Stimulated activated CD8-positive, alpha-beta memory T cell treated with anti-CD3 and anti-CD28 coated beads, Interleukin-4, amount 100 ng/mL, for 4 hours (primary cell): ENCODE measurements around the gene RNF181.
"Not testable (repeated sequence)": the region's sequence is repeated elsewhere in the genome, so short reads cannot be mapped to it uniquely, and the experiment has no call there.

ENCODE experiments used
- DNase-seq, 2 donors: peaks; one replicate each; pipeline ENCODE4 v3.0.0-alpha.2; 2020; ENCODE audit warnings: low read depth in 2 of 2, low spot score in 1 of 2

RNF181 gene

GRCh38 chr2:85577063-85577385 is 18.5 kb upstream of the RNF181 start:
- DNase-seq: no peak

- peak; percentile 27 to 40 for DNase-seq
These were observed 17.9 kb upstream of the RNF181 start, which contains the start of gene VAMP8 for GRCh38 chr2:85577386-85578242. Gene VAMP8 (plus strand): TSS chr2:85577586. CDS start chr2:85577647, 61 bp downstream.

- DNase-seq: no peak
These were observed 17.0 kb upstream of the RNF181 start for GRCh38 chr2:85578243-85579180.

- DNase-seq: no peak
These were observed 16.1 kb upstream of the RNF181 start for GRCh38 chr2:85579266-85579935.

GRCh38 chr2:85580206-85580605 is 15.3 kb upstream of the RNF181 start:
- DNase-seq: no peak

GRCh38 chr2:85582492-85582891 is 13.1 kb upstream of the RNF181 start:
- DNase-seq: no peak

GRCh38 chr2:85583667-85584353 is 11.7 kb upstream of the RNF181 start:
- DNase-seq: no peak

GRCh38 chr2:85584354-85584856 is 11.1 kb upstream of the RNF181 start, which contains the start of gene VAMP5:
Gene VAMP5 (plus strand): TSS chr2:85584431. CDS start chr2:85584491, 60 bp downstream.
- DNase-seq: no peak

GRCh38 chr2:85584857-85585780 is 10.4 kb upstream of the RNF181 start:
- DNase-seq: no peak

- DNase-seq: no peak
These were observed 9.8 kb upstream of the RNF181 start for GRCh38 chr2:85585781-85586105.

- no peak for DNase-seq
These were observed 7.3 kb upstream of the RNF181 start for GRCh38 chr2:85588236-85588635.

- no peak for DNase-seq
These were observed 6.9 kb upstream of the RNF181 start for GRCh38 chr2:85588645-85589044.

- DNase-seq: no peak
These were observed 6.4 kb upstream of the RNF181 start for GRCh38 chr2:85589181-85589580.

GRCh38 chr2:85589982-85590791 is 5.4 kb upstream of the RNF181 start:
- no peak for DNase-seq

GRCh38 chr2:85590950-85591349 is 4.6 kb upstream of the RNF181 start:
- no peak for DNase-seq

- DNase-seq: no peak
These were observed 4.0 kb upstream of the RNF181 start for GRCh38 chr2:85591563-85591962.

GRCh38 chr2:85592299-85592698 is 3.2 kb upstream of the RNF181 start:
- not testable (repeated sequence) for DNase-seq

- no peak for DNase-seq
These were observed 2.5 kb upstream of the RNF181 start for GRCh38 chr2:85593023-85593422.
